OCI-LY3 (cell line): ENCODE measurements around the gene DAGLA.

Experiments used
- H2AFZ ChIP-seq: fragments of 200-600, 300-600 bp; shearing (Covaris generic); 2 replicates; pipeline ENCODE4 v1.6.0; 2014; ENCODE audit warnings: antibody characterized with exemption, low read depth, low read length
- H3K27ac ChIP-seq: fragments of 200-600, 300-600 bp; sonication (generic); 2 replicates; pipeline ENCODE4 v1.5.1; 2014; ENCODE audit warnings: mild to moderate bottlenecking, low read length, moderate library complexity, mixed read lengths
- H3K27me3 ChIP-seq: fragments of 200-600, 300-600 bp; sonication (generic); 2 replicates; pipeline ENCODE4 v1.6.1; 2014; ENCODE audit warnings: low read depth, low read length, mixed read lengths
- H3K36me3 ChIP-seq: fragments of 200-600, 300-600 bp; sonication (generic); replicated peaks from 2 replicates; pipeline ENCODE3; 2014; ENCODE audit warnings: low read depth, low read length, mixed read lengths
- H3K4me1 ChIP-seq: fragments of 300-600, 200-600 bp; sonication (generic); 2 replicates; pipeline ENCODE4 v1.6.1; 2014; ENCODE audit warnings: low read length, mixed read lengths
- H3K4me2 ChIP-seq: fragments of 200-600, 300-600 bp; sonication (generic); 2 replicates; pipeline ENCODE4 v1.6.1; 2014; ENCODE audit warnings: low read length, mixed read lengths
- H3K4me3 ChIP-seq: fragments of 300-600, 200-600 bp; sonication (generic); 2 replicates; pipeline ENCODE4 v1.5.1; 2014; ENCODE audit warnings: antibody characterized with exemption, mild to moderate bottlenecking, low read length, moderate library complexity
- H3K79me2 ChIP-seq: fragments of 300-600, 200-600 bp; shearing (Covaris generic); 2 replicates; pipeline ENCODE4 v1.6.1; 2014; ENCODE audit warnings: mild to moderate bottlenecking, low read length, mixed read lengths
- H3K9ac ChIP-seq: fragments of 300-600, 200-600 bp; shearing (Covaris generic); 2 replicates; pipeline ENCODE4 v1.6.0; 2014; ENCODE audit warnings: mild to moderate bottlenecking, low read length, moderate library complexity
- H3K9me3 ChIP-seq: fragments of 200-600, 300-600 bp; shearing (Covaris generic); 2 replicates; pipeline ENCODE4 v1.6.1; 2014; ENCODE audit warnings: low read length, mixed read lengths; ENCODE audit not compliant: insufficient read depth
- H4K20me1 ChIP-seq: fragments of 200-600, 300-600 bp; sonication (generic); 2 replicates; pipeline ENCODE4 v1.6.1; 2016; ENCODE audit warnings: low read length, mixed read lengths; ENCODE audit not compliant: insufficient read depth
- CTCF ChIP-seq: fragments of 200-600, 300-600 bp; sonication (generic); IDR thresholded peaks from 2 replicates; pipeline ENCODE4 v1.5.1; 2014; ENCODE audit warnings: antibody characterized with exemption, low read length, low read depth
- EZH2phosphoT487 ChIP-seq: fragments of 200-600 bp; shearing (Covaris generic); IDR thresholded peaks from 2 replicates; pipeline ENCODE4 v1.6.1; 2018; ENCODE audit warnings: antibody characterized with exemption, mixed run types, low read depth

The DAGLA gene

GRCh38 chr11:61700720-61701119 lies 20.5 kb downstream of the DAGLA start:
- Histone ChIP-seq H3K36me3 (no peaks in the 10 kb centered on the region), H3K79me2 (no peaks in the 10 kb centered on the region), H4K20me1 (no peaks in the 10 kb centered on the region), H3K27ac (no peak overlapping the region), H3K9ac (no peak overlapping the region), H3K9me3 (no peaks in the 10 kb centered on the region), H2AFZ (no peak overlapping the region), H3K4me3 (no peak overlapping the region), H3K4me1 (no peaks in the 10 kb centered on the region), H3K4me2 (no peak overlapping the region), H3K27me3 (no peaks in the 10 kb centered on the region)
- TF ChIP-seq CTCF (no peak), EZH2phosphoT487 (no peak)

GRCh38 chr11:61701242-61701886 lies 21.2 kb downstream of the DAGLA start:
- H3K27ac ChIP-seq: no peak overlapping the region

GRCh38 chr11:61702701-61703312 lies 22.6 kb downstream of the DAGLA start:
- no peak overlapping the region for H3K4me2 ChIP-seq
- H3K9ac ChIP-seq: no peak overlapping the region
- H4K20me1 ChIP-seq: no peaks in the 10 kb centered on the region

More at GRCh38 chr11:61701242-61701886, 21.2 kb downstream of the DAGLA start:
- TF ChIP-seq EZH2phosphoT487 (no peak), CTCF (peak; percentile 35)
- H3K9me3 ChIP-seq: no peaks in the 10 kb centered on the region
- no peak overlapping the region for H3K9ac ChIP-seq
- no peaks in the 10 kb centered on the region for H3K4me1 ChIP-seq
- H4K20me1 ChIP-seq: no peaks in the 10 kb centered on the region
- no peaks in the 10 kb centered on the region for H3K79me2 ChIP-seq
- no peak overlapping the region for H3K4me2 ChIP-seq
- no peaks in the 10 kb centered on the region for H3K27me3 ChIP-seq
- H3K36me3 ChIP-seq: no peaks in the 10 kb centered on the region
- no peak overlapping the region for H3K4me3 ChIP-seq
- H2AFZ ChIP-seq: no peak overlapping the region

More at GRCh38 chr11:61702701-61703312, 22.6 kb downstream of the DAGLA start:
- Histone ChIP-seq H3K27me3 (no peaks in the 10 kb centered on the region), H3K9me3 (no peaks in the 10 kb centered on the region), H3K79me2 (no peaks in the 10 kb centered on the region), H3K4me3 (no peak overlapping the region), H3K27ac (no peak overlapping the region), H3K36me3 (no peaks in the 10 kb centered on the region), H3K4me1 (no peaks in the 10 kb centered on the region), H2AFZ (no peak overlapping the region)
- TF ChIP-seq EZH2phosphoT487 (no peak), CTCF (no peak)
